Loucy (cell line): ENCODE measurements around the gene CASQ2.

Experiments used
- CTCF ChIP-seq: fragments of 200-600 bp; sonication (generic); conservative IDR thresholded peaks from 2 replicates; pipeline ENCODE4 v1.5.1; 2014; ENCODE audit warnings: mild to moderate bottlenecking, antibody characterized with exemption, low read length
- EZH2phosphoT487 ChIP-seq: fragments of 200-600 bp; IDR thresholded peaks from 2 replicates; pipeline ENCODE4 v1.6.1; 2018; ENCODE audit warnings: antibody characterized with exemption, mild to moderate bottlenecking, moderate library complexity, borderline replicate concordance

DNA sequence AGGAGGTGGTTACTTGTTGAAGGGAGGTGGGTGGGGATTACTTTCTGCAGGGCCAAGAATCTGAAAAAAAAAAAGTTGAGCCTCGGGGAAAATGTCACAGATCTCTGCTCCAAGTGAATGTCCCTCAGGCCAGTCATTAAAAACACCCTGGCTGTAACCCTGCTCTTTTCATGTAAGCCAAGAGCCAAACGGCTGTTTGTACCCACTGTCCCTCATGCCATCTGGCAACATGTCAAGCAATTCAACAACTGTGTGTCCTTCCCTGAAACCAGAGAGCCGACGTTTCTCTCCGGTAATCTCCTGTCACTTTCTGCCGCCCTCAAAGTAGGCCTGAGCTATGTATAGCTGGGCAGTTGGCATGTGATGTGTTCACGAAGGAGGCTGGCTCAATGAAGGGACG, 14.7 kb downstream of the CASQ2 start:
- TF ChIP-seq CTCF, result no peak
- no peak for TF ChIP-seq EZH2phosphoT487
